Measurements from ENCODE around the gene MBD4. TPM values are rescaled to one million over a fixed set of nuclear protein-coding genes. Genes with fewer than 3 reads are reported as not detected.

MBD4 gene
- total and polyA plus RNA-seq, 10 of the 15 experiments (the other 5 are each of a cell fraction or from before 2014, with no cell fraction given) = 17.7 to 59.0 (median 49.0) TPM

DNA sequence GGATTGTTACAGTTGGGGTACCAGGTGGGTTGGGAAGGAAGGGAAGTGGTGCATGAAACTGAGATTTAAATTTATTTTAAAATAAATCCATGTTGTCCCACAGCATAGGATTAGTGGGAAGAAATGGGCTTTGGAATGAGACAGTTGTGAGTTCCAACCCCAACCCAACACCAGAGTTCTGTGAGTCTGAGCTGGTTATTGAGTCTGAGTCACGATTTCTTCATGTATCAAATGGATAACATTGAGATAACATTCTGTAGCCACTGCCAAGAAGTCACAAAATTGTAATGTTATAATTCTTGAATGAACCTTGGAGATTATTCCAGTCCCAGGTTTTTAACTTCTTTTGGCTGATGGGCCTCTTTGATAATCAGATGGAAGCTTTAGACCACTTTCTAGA is 14.0 kb upstream of the MBD4 start:
- intact Hi-C loops (cut with micrococcal nuclease; ENCODE audit: unreplicated experiment) = no loop called here
- BruUV-seq (replicated peaks) = no TSS peak
- Histone ChIP-seq H3K79me2 (ENCODE audit: control insufficient read depth, insufficient read depth, low read length) (no peaks in the 10 kb centered on the region), H2AFZ (ENCODE audit: control insufficient read depth, low read depth, low read length) (no peak overlapping the region), H3K9ac (ENCODE audit: control insufficient read depth, insufficient read depth, low read length) (no peak overlapping the region), H3K4me2 (ENCODE audit: control insufficient read depth, insufficient read depth) (no peak overlapping the region), H3K36me3 (ENCODE audit: control insufficient read depth in 2 of 2, insufficient read depth in 2 of 2, low read length in 1 of 2) (no peaks in the 10 kb centered on the region), H3K4me1 (ENCODE audit: control insufficient read depth, insufficient read depth, low read length) (no peaks in the 10 kb centered on the region), H3K9me3 (replicated peaks; ENCODE audit: control insufficient read depth, insufficient read depth, low read length) (no peaks in the 10 kb centered on the region), H3K4me3 (no peak overlapping the region), H4K20me1 (ENCODE audit: control insufficient read depth, insufficient read depth) (no peaks in the 10 kb centered on the region), H3K27ac (ENCODE audit: control insufficient read depth, insufficient read depth) (no peak overlapping the region), H3K27me3 (replicated peaks in 1 of 2; ENCODE audit: control insufficient read depth in 2 of 2, insufficient read depth in 2 of 2, low read length in 1 of 2) (no peaks in the 10 kb centered on the region)
- ChIA-PET CTCF (interaction anchor here (0.8 kb wide), 1 partner anchor 27 kb away, joined by 3 read pairs; no protein-coding TSS in a partner anchor), SMC1A (ENCODE audit: uncharacterized antibody, unreplicated experiment) (interaction anchor here (0.7 kb wide), 1 partner anchor 10 kb away, joined by 3 read pairs; no protein-coding TSS in a partner anchor), POLR2A (interaction anchor here (0.6 kb wide), 1 partner anchor 13 kb away, joined by 3 read pairs; no protein-coding TSS in a partner anchor), RAD21 (ENCODE audit: unreplicated experiment) (interaction anchor here (1.0 kb wide), 1 partner anchor 70 kb away, joined by 3 read pairs; no protein-coding TSS in a partner anchor)
- ATAC-seq (no peak), DNase-seq (ENCODE audit: low read depth, low spot score) (no peak), FAIRE-seq (no peak)
- WGBS (ENCODE audit: insufficient coverage, insufficient replicate concordance, low lambda C conversion rate, missing lambda C conversion rate) = 100% methylated on average over 1 of the region's 1 CpG
- in situ Hi-C loops (cut with MboI) = no loop called here
- no peak for TF ChIP-seq MEF2B (IDR thresholded peaks at IDR 0.05; ENCODE audit: partially characterized antibody, poor library complexity, severe bottlenecking)
- TF ChIP-seq HDAC6 (IDR thresholded peaks at IDR 0.05; ENCODE audit: unreplicated experiment) = no peak
- TF ChIP-seq, protein P1, sequence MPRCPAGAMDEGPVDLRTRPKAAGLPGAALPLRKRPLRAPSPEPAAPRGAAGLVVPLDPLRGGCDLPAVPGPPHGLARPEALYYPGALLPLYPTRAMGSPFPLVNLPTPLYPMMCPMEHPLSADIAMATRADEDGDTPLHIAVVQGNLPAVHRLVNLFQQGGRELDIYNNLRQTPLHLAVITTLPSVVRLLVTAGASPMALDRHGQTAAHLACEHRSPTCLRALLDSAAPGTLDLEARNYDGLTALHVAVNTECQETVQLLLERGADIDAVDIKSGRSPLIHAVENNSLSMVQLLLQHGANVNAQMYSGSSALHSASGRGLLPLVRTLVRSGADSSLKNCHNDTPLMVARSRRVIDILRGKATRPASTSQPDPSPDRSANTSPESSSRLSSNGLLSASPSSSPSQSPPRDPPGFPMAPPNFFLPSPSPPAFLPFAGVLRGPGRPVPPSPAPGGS (IDR thresholded peaks at IDR 0.05; ENCODE audit: borderline replicate concordance, insufficient read depth, low read depth, low read length, poor library complexity, severe bottlenecking) = no peak
- no peak for TF ChIP-seq CBX3 (IDR thresholded peaks at IDR 0.05; ENCODE audit: borderline replicate concordance, low read depth)
- TF ChIP-seq, protein P2, sequence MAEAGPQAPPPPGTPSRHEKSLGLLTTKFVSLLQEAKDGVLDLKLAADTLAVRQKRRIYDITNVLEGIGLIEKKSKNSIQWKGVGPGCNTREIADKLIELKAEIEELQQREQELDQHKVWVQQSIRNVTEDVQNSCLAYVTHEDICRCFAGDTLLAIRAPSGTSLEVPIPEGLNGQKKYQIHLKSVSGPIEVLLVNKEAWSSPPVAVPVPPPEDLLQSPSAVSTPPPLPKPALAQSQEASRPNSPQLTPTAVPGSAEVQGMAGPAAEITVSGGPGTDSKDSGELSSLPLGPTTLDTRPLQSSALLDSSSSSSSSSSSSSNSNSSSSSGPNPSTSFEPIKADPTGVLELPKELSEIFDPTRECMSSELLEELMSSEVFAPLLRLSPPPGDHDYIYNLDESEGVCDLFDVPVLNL (IDR thresholded peaks at IDR 0.05; ENCODE audit: low read depth, low read length) = no peak
- no peak for TF ChIP-seq ZNF274 (IDR thresholded peaks at IDR 0.05; ENCODE audit: insufficient read depth, insufficient read length)
- no peak for TF ChIP-seq WRNIP1 (IDR thresholded peaks at IDR 0.05; ENCODE audit: borderline replicate concordance, low read depth, low read length)
- TF ChIP-seq FOS (IDR thresholded peaks at IDR 0.05; ENCODE audit: borderline replicate concordance, extremely low read depth, insufficient read length) = no peak
- TF ChIP-seq, protein P3, sequence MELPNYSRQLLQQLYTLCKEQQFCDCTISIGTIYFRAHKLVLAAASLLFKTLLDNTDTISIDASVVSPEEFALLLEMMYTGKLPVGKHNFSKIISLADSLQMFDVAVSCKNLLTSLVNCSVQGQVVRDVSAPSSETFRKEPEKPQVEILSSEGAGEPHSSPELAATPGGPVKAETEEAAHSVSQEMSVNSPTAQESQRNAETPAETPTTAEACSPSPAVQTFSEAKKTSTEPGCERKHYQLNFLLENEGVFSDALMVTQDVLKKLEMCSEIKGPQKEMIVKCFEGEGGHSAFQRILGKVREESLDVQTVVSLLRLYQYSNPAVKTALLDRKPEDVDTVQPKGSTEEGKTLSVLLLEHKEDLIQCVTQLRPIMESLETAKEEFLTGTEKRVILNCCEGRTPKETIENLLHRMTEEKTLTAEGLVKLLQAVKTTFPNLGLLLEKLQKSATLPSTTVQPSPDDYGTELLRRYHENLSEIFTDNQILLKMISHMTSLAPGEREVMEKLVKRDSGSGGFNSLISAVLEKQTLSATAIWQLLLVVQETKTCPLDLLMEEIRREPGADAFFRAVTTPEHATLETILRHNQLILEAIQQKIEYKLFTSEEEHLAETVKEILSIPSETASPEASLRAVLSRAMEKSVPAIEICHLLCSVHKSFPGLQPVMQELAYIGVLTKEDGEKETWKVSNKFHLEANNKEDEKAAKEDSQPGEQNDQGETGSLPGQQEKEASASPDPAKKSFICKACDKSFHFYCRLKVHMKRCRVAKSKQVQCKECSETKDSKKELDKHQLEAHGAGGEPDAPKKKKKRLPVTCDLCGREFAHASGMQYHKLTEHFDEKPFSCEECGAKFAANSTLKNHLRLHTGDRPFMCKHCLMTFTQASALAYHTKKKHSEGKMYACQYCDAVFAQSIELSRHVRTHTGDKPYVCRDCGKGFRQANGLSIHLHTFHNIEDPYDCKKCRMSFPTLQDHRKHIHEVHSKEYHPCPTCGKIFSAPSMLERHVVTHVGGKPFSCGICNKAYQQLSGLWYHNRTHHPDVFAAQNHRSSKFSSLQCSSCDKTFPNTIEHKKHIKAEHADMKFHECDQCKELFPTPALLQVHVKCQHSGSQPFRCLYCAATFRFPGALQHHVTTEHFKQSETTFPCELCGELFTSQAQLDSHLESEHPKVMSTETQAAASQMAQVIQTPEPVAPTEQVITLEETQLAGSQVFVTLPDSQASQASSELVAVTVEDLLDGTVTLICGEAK (IDR thresholded peaks at IDR 0.05; ENCODE audit: borderline replicate concordance) = no peak
- no peak for TF ChIP-seq ASH2L (IDR thresholded peaks at IDR 0.05; ENCODE audit: borderline replicate concordance, low read depth)

All from GM12878 (cell line).